ENCODE measurements around the gene MIR17HG. TPM values are rescaled to one million over a fixed set of nuclear protein-coding genes. Genes with fewer than 3 reads are reported as not detected.

MIR17HG gene
- total and polyA plus RNA-seq, 7 donors, result 0.83 to 5.4 (median 3.1) TPM; not detected in 2

DNA sequence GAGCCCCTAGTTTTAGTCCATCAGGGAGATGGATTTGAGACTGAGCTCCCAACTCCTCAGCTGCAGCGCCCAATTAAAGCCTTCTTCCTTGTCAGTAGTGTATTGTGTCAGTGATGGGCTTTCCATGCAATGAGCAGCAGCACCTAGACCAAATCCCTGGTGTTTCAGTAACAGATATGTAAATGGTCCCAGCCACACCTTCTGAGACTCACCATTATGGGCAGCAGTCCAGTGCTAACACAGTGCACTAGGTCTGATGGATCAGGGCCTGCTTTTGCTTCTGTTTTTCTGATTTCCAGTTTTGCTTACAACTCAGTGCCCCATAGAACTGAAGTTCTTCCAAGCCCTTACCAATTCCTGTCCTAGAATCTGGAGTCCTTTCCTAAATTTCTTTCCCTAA is 41.8 kb upstream of the MIR17HG start:
- TF ChIP-seq EP300 (IDR thresholded peaks at IDR 0.05) (no peak), POLR2A (IDR thresholded peaks at IDR 0.05) (no peak), POLR2AphosphoS5 (IDR thresholded peaks at IDR 0.05) (no peak)
- TF ChIP-seq, protein P1, sequence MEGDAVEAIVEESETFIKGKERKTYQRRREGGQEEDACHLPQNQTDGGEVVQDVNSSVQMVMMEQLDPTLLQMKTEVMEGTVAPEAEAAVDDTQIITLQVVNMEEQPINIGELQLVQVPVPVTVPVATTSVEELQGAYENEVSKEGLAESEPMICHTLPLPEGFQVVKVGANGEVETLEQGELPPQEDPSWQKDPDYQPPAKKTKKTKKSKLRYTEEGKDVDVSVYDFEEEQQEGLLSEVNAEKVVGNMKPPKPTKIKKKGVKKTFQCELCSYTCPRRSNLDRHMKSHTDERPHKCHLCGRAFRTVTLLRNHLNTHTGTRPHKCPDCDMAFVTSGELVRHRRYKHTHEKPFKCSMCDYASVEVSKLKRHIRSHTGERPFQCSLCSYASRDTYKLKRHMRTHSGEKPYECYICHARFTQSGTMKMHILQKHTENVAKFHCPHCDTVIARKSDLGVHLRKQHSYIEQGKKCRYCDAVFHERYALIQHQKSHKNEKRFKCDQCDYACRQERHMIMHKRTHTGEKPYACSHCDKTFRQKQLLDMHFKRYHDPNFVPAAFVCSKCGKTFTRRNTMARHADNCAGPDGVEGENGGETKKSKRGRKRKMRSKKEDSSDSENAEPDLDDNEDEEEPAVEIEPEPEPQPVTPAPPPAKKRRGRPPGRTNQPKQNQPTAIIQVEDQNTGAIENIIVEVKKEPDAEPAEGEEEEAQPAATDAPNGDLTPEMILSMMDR (IDR thresholded peaks at IDR 0.05), result no peak
- 92 to 97% methylated on average over 1 of the region's 1 CpG for WGBS, 2 donors
- Histone ChIP-seq H3K27ac (no peak overlapping the region), H3K9me3 (no peaks in the 10 kb centered on the region), H3K27me3 (no peaks in the 10 kb centered on the region), H3K4me3 (no peak overlapping the region), H3K4me1 (peaks cover 0 to 9% (median 0%) of the 10 kb centered on the region in 4 donors), H3K36me3 (no peaks in the 10 kb centered on the region)
- intact Hi-C loops (cut with DNase I), result no loop called here
- no peak for DNase-seq

DNA sequence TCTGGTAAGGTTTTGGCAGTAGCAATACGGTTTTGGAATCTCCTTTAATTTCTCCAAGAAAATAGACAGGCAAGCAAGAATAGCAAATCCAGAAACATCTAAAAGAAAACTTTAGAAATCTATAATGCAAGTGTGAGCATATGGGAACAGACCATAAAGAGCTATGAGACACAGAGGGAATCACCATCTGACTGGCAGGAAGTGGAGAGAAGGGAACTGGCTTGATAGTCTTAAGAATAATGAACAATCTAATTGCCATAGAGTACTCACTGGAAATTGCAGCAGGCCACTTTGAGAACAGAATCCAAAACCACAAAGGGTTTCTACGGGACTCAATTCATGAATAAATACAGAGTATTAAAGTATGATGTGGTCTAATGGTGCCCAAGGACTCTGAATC is 39.6 kb upstream of the MIR17HG start:
- Histone ChIP-seq H3K9me3 (no peaks in the 10 kb centered on the region), H3K27me3 (no peaks in the 10 kb centered on the region), H3K36me3 (no peaks in the 10 kb centered on the region), H3K27ac (no peak overlapping the region), H3K4me1 (peaks cover 0 to 9% (median 0%) of the 10 kb centered on the region in 4 donors), H3K4me3 (no peak overlapping the region)
- 66 to 73% methylated on average over 2 of the region's 2 CpGs for WGBS, 2 donors
- intact Hi-C loops (cut with DNase I), result no loop called here
- no peak for DNase-seq
- TF ChIP-seq POLR2A (IDR thresholded peaks at IDR 0.05) (no peak), POLR2AphosphoS5 (IDR thresholded peaks at IDR 0.05) (no peak), EP300 (IDR thresholded peaks at IDR 0.05) (no peak)
- TF ChIP-seq, protein P1 (IDR thresholded peaks at IDR 0.05), result no peak

DNA sequence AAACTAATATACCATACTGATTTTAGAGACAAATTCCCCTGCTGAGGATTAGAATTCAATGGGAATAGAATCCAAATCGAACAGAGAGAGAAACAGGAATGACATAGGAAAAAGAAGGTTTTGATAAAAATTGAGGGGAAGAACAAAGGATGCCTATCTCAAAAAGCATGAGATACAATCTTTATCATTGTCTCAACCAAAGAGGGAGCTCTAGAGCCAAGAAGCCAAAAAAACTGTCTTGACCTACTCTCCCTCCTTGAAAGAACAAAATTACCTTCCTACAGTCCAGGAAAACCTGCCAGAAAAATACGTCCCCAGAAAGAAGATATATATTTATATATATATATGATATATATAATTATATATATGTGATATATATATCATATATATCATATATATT is 39.2 kb upstream of the MIR17HG start:
- Histone ChIP-seq H3K4me1 (peaks cover 0 to 9% (median 0%) of the 10 kb centered on the region in 4 donors), H3K9me3 (no peaks in the 10 kb centered on the region), H3K27ac (no peak overlapping the region), H3K36me3 (no peaks in the 10 kb centered on the region), H3K27me3 (no peaks in the 10 kb centered on the region), H3K4me3 (no peak overlapping the region)
- intact Hi-C loops (cut with DNase I), result no loop called here
- 50 to 74% methylated on average over 2 of the region's 2 CpGs for WGBS, 2 donors
- no peak for DNase-seq
- TF ChIP-seq EP300 (IDR thresholded peaks at IDR 0.05) (no peak), POLR2AphosphoS5 (IDR thresholded peaks at IDR 0.05) (no peak), POLR2A (IDR thresholded peaks at IDR 0.05) (no peak)
- TF ChIP-seq, protein P1 (IDR thresholded peaks at IDR 0.05), result no peak

DNA sequence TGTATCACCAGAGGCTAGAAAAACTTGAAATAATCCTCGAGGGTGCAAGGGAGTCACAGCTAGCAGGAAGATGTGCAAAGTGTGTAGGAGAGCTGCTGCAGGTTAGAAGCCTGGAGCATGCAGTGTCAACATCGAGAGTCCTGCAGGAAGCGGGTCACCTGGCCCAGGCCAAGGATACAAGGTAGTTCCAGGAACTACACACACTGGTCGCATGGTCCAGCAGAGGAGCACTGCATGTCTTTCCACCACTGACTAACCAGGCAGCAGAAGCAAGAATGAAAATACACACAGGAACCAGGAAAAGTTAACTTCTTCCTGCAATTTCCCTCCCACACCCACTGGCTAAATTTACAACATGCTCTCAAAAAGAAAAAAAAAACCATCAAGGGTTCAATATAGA is 36.0 kb upstream of the MIR17HG start:
- H3K4me3 ChIP-seq, result no peak overlapping the region
- no peak for DNase-seq
- TF ChIP-seq, protein P1 (IDR thresholded peaks at IDR 0.05), result no peak
- TF ChIP-seq POLR2AphosphoS5 (IDR thresholded peaks at IDR 0.05) (no peak), POLR2A (IDR thresholded peaks at IDR 0.05) (no peak), EP300 (IDR thresholded peaks at IDR 0.05) (no peak)
- intact Hi-C loops (cut with DNase I), result loop anchor here (10.0 kb wide), 1 partner anchor 413 kb away; no protein-coding TSS in a partner anchor
- 21 to 60% methylated on average over 4 of the region's 4 CpGs for WGBS, 2 donors
- H3K27me3 ChIP-seq, result peaks cover 0 to 16% (median 0%) of the 10 kb centered on the region in 3 donors
- H3K4me1 ChIP-seq, result no peaks in the 10 kb centered on the region
- no peaks in the 10 kb centered on the region for H3K36me3 ChIP-seq
- no peak overlapping the region for H3K27ac ChIP-seq
- no peaks in the 10 kb centered on the region for H3K9me3 ChIP-seq

DNA sequence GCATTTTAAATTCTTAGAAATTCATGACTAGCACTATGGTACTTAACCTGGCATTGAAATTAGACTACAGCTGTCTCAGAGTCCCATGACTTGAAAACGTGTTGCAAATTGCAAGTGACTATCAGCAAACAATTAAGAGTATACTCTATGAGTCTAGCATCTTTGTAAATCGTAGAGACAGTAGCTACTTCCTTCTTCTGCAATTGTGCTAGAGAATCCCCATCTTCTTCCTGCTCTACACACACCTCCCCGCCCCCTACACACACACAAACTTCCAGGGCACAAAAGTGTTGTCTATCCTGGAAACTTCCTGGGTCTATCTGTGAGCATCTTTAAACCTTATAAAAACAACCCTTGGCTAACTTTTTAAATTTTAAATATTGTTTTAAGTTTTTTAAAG is 35.2 kb upstream of the MIR17HG start:
- WGBS, 2 donors, result 32 to 43% methylated on average over 3 of the region's 3 CpGs
- peaks cover 0 to 16% (median 0%) of the 10 kb centered on the region in 3 donors for H3K27me3 ChIP-seq
- H3K9me3 ChIP-seq, result no peaks in the 10 kb centered on the region
- H3K4me3 ChIP-seq, result no peak overlapping the region
- no peaks in the 10 kb centered on the region for H3K36me3 ChIP-seq
- no peak for DNase-seq
- H3K4me1 ChIP-seq, result no peaks in the 10 kb centered on the region
- no peak overlapping the region for H3K27ac ChIP-seq
- intact Hi-C loops (cut with DNase I), result loop anchor here (10.0 kb wide), 1 partner anchor 412 kb away; no protein-coding TSS in a partner anchor
- TF ChIP-seq EP300 (IDR thresholded peaks at IDR 0.05) (no peak), POLR2A (IDR thresholded peaks at IDR 0.05) (no peak), POLR2AphosphoS5 (IDR thresholded peaks at IDR 0.05) (no peak)
- TF ChIP-seq, protein P1 (IDR thresholded peaks at IDR 0.05), result no peak

Data from sigmoid colon (tissue), 7 donors.